ENCODE data around the gene NCAM2.

The NCAM2 gene

DNA sequence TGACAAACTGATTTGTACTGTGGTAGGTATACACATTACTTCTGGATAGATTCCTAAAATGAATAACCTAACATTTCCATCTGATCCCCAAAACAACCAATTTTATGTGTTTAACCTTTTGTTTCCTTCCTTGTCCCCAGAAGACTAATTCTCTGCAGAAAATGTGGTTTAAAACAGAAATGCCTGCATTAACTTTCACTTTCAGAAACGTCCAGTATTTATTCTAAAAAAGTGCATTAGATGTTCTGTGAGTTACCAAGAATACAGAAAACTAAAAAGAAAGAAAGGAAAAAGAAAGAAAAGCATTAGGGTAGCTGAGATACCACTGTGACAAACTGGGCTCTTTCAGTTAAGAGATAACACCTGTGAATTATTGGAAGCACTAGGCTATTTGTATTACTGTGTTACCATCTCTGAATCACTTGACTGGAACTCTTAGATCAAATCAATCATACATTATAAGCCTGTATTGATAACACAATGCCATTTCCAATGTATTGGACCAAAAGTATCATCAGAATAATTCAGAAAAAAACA, 177.7 kb downstream of the NCAM2 start:
- DNase-seq (ENCODE audit: low read depth) = no peak

DNA sequence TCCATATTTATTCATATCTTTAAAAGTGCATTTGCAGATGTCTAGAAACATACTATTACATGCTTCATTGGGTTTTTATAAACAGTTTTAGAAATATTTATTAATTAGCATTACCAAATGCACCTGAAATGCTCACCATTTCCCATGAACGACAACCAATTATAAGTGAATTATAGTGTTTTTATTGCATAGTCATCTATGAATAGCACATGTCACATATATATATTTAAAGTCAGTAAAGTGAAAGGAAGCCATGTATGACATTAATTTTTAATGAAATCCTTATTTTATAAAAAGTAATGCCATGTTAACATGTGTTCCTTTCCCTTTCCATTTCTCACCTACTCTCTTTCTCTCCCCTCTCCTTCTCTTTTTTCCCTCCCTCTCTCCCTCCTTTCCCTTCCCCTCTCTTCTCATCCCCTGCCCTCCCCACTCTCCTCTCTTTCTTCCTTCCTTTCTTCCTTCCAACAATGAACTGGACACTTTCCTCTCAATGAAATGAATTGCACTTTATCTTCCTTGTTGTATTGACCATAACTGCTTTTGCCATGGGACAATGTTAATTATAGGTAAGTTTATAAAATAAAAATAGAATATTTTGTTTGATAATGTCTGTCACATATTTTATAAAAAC, 179.3 kb downstream of the NCAM2 start:
- no peak for DNase-seq (ENCODE audit: low read depth)

DNA sequence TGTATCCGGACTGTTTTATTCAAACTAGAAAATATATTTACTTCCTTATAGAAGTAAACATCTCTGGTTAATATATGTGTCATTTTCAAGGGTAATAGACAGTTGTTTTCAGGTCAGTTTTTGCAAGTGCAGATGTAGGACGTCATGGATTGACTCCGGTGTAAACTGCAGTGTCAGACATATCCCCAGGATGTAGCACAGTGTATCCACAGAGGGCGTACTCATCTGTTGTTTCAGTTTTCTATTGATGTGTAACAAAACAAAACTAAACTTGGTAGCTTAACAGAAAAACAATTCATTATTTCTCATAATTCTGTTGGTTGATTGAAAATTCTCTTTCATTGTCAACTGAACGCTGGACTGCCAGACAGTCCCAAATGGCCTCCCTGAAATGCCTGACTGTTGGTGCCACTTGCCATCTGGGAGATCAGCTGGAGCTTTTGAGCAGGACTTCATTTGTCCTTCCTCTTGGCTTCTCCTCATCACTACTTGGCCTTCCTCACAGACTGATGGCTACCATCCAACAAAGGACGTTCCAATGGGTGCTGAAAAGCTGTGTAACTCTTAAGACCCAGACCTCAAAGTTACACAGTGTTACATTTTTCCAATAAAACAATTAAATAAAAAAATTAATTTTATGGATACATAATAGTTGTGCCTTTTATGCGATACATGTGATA, 181.6 kb downstream of the NCAM2 start:
- no peak for DNase-seq (ENCODE audit: low read depth)

DNA sequence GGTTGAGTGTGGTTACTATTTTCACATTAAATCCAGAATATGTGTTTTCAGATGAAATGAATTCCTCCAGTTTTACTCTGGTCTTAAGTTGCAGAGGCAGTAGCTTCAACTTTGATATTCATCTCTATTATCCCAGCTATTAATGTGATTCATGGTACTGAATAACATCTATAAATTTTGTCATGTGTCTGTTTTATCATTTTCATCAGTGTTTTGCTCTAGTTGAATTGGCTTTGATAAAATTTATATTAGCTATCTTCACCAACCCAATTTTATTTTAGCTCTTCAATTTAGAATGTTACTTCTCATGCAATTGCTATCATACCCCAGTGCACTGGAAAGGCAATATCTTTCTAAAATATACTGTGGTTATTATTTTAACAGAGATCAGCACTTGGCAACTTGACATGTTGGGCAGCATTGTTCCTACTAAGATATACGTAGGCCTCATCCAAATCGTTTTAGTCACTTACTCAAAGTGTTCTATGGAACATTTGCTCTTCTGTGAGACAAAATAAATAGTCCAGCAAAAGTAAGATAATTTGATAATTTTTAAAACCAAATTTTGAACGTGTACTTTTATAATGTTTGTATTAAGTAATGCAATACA, 184.3 kb downstream of the NCAM2 start:
- no peak for DNase-seq (ENCODE audit: low read depth)

DNA sequence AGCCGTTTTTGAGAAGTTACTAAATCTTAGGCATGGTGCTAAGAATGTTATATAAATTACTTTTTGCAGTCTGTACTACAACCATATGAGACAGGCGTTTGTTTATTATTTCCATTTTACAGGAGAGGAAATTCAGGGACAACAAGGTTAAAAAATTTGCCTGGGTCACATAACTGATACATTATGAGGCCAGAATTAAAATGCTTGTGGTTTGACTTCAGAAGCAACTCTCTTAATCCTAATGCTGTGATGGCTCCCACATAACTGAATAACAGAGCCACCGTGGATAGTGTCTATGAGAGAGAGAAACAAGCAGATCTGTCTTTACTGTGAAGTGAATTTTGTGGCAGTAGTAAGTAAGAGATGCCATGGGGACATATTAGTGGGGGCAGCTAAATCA, 184.9 kb downstream of the NCAM2 start:
- DNase-seq (ENCODE audit: low read depth) = no peak

- DNase-seq (ENCODE audit: low read depth) = no peak
These were observed 186.7 kb downstream of the NCAM2 start for GRCh38 chr21:21184771-21185528.

DNA sequence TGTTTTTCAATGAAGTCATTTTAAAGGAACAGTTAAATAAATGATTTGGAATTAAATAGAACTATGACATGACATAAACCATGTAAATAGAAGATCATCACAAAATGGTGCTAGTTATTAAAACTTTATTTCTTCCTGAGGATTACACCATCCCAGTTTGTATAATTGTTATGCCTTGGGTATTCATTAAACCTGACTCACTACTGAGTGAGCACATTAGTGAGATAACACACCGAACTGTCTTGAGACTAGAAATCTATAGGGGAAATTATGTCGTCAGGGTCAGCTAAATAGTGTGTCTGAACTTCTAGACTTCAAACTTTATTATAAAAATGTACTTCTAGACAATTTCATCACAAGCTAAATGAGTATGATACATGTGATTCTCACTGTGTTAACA, 189.4 kb downstream of the NCAM2 start:
- no peak for DNase-seq (ENCODE audit: low read depth)

GRCh38 chr21:21188513-21189195, 190.4 kb downstream of the NCAM2 start:
- no peak for DNase-seq (ENCODE audit: low read depth)

DNA sequence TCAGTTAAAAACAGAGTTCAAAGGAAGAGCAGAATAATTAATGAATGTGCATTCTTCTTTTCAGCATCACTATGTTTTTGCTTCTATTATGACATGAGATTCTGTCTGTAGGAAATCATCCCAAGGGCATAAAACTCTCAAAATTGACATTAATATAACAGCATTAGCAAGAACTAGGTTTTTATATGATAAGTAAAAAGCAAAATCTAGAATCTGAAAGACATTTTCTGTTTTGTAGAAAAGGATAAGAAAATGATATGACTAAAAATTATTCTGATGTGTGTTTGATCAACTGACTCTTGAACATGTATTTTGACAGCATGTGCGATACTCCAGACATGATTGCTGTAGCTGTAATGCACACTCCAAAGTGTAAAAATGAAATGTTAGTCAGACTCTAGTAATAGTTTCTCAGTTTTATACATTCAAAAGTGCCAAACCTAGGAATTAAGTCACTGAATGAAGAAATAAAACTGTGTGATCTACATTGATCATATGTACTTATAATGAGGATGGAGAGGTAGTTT, 197.3 kb downstream of the NCAM2 start:
- no peak for DNase-seq (ENCODE audit: low read depth)

- DNase-seq (ENCODE audit: low read depth) = no peak
These were observed 197.9 kb downstream of the NCAM2 start for GRCh38 chr21:21196087-21196486.

DNA sequence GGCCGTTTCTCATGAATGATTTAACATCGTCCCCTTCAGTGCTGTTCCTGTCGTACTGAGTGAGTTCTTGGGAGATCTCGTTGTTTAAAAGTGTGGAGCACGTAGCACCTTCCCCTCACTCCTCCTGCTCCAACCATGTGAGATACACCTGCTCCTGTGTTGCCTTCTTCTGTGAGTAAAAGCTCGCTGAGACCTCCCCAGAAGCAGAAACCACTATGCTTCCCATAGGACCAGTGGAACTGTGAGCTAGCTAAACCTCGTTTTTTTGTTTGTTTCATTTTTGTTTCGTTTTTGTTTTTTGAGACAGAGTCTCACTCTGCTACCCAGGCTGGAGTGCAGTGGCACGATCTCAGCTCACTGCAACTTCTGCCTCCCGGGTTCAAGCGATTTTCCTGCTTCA, 198.6 kb downstream of the NCAM2 start:
- no peak for DNase-seq (ENCODE audit: low read depth)

DNA sequence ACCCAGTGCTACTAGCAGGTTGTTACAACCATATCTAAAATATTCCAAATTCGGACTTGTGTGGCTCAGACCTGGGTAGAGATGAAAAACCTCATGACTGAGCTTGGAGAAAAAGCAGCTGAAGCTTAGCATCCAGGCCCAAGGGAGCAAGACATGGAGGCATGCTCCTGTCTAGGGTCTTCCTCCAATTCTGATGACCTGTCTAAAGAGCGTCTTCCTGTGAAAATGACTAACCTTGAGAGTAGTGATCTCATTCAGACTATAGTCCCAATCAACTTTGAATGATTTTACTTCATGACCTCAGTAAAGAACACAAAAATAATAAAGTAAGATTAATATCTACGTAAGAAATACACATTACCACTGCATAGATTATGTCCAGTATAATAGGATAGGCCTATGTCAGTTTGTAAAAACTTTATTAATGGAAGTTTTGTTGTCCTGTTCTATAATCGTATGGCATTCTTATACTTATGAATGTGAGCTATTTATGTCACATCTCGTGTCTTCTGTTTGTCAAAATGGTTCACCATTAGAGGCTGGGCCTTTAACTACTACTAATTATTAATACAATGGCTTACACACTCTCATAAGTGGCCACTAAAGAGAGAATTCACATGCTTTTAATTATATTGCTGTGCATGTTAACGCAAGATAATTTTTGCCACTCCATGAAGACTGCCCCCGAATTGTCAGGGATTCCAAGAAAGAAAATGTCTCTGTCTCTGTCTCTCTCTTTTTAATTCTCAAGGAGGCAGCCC, 201.3 kb downstream of the NCAM2 start:
- no peak for DNase-seq (ENCODE audit: low read depth)

- no peak for DNase-seq (ENCODE audit: low read depth)
These were observed 202.1 kb downstream of the NCAM2 start for GRCh38 chr21:21200103-21200938.

GRCh38 chr21:21200939-21201615, 202.9 kb downstream of the NCAM2 start:
- no peak for DNase-seq (ENCODE audit: low read depth)

GRCh38 chr21:21203822-21204339, 205.7 kb downstream of the NCAM2 start:
- no peak for DNase-seq (ENCODE audit: low read depth)

DNA sequence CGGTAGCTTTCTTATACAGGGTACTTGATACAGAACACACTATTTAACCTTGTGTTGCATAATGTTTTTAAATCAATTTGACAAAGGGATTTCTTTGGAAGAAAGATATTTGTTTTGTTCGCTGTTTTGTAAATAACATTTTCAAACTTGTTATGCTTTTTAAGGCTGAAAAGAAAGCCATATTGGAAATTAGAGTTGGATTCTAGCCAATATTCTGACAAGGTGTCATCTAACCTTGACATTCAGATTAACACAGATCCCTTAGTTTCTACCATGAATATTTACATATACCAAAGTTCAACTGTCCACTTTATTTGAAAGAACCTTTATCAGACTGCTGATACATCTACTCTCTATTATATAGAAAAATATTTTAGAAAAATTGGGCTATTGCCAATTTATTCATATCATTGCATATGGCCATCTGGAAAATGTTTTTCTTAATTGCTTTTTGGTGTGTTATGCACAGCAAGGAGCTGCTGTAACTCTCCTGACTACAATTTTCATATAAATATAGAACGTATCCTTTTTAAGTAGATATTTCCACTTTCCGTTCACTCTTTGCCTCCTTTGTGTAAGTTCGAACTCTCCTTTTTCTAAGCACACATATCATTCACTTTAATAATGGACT, 206.3 kb downstream of the NCAM2 start:
- no peak for DNase-seq (ENCODE audit: low read depth)

- DNase-seq (ENCODE audit: low read depth) = no peak
These were observed 207.4 kb downstream of the NCAM2 start for GRCh38 chr21:21205604-21206003.

DNA sequence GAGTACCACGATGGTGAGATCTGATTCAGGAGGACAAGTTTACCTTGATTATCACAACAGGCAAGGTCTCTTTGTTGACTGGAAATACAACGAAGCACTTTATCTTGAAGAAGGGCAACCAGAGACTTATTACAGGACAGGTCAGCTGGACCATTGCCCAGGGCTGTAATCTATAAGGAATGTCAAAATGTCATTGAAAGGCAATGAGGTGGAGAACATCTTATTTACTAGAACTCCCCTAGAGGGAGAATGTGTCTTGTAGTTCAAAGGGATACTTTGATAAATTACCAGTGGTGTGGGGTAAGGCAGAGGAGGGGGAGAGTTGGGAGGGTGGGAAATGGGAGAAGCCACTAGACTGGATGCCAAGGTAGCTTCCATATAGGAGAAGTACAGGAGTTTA, 212.3 kb downstream of the NCAM2 start:
- DNase-seq (ENCODE audit: low read depth) = no peak

GRCh38 chr21:21213297-21213696, 215.1 kb downstream of the NCAM2 start:
- DNase-seq (ENCODE audit: low read depth) = no peak

Data from activated T-helper 9 cell treated with anti-CD3 and anti-CD28 coated beads, Interleukin-2, amount 50 U/mL, for 16 hours (primary cell).